Activated CD8-positive, alpha-beta memory T cell treated with anti-CD3 and anti-CD28 coated beads, Interleukin-2, amount 10 ng/mL, durations not matched to agents 7 days and 5 days (primary cell): ENCODE measurements around the gene PPCDC. TPM values are rescaled to one million over a fixed set of nuclear protein-coding genes. Genes with fewer than 3 reads are reported as not detected.
A peak's percentile ranks its signal among the peaks of the same experiment; 100 is the strongest.
"Not testable (repeated sequence)": the region's sequence is repeated elsewhere in the genome, so short reads cannot be mapped to it uniquely, and the experiment has no call there.

Experiments used
- ATAC-seq: fragments of 150-1000 bp; cut with Tn5 transposase; one replicate; pipeline ENCODE4 v1.10.0; 2021; ENCODE audit warnings: moderate library complexity
- CTCF ChIA-PET: fragments of 350-600 bp; sonication (Branson Sonifier 250); formaldehyde crosslinking; loops from one replicate; lab custom pipeline; 2021; ENCODE audit warnings: antibody characterized with exemption; lab: Charles Lee
- DNase-seq: peaks from one replicate; pipeline ENCODE4 v3.0.0-alpha.2; 2020
- H3K27ac Mint-ChIP-seq: one replicate; pipeline ENCODE4 v1.8.0; 2021; ENCODE audit warnings: mild to moderate bottlenecking, mixed read lengths
- H3K27me3 Mint-ChIP-seq: one replicate; pipeline ENCODE4 v1.8.0; 2021; ENCODE audit warnings: mixed read lengths
- H3K36me3 Mint-ChIP-seq: one replicate; pipeline ENCODE4 v1.8.0; 2021; ENCODE audit warnings: mild to moderate bottlenecking, mixed read lengths
- H3K4me1 Mint-ChIP-seq: one replicate; pipeline ENCODE4 v1.8.0; 2021; ENCODE audit warnings: mixed read lengths
- H3K4me3 Mint-ChIP-seq: one replicate; pipeline ENCODE4 v1.8.0; 2021; ENCODE audit warnings: mild to moderate bottlenecking, moderate library complexity, mixed read lengths
- H3K9me3 Mint-ChIP-seq: one replicate; pipeline ENCODE4 v1.8.0; 2022; ENCODE audit warnings: low read depth, mixed read lengths
- total RNA-seq, 2 experiments: library from RNA; stranded (reverse); gene quantifications; one replicate each; pipeline ENCODE4 v1.2.3, GENCODE V29; 2021

The PPCDC gene
- total RNA-seq, 2 experiments from 2014 or later, result 36.3 to 36.7 TPM

GRCh38 chr15:75089456-75090387 lies 66.3 kb downstream of the PPCDC start:
- H3K4me3 Mint-ChIP-seq, result no peak overlapping the region
- peaks cover 15% of the 10 kb centered on the region for H3K4me1 Mint-ChIP-seq
- H3K36me3 Mint-ChIP-seq, result peaks cover 41% of the 10 kb centered on the region
- ATAC-seq, result no peak
- no peak for DNase-seq
- CTCF ChIA-PET, result interaction anchor here (0.9 to 2.3 kb wide), 3 partner anchors 19 to 47 kb away, joined by 3 to 9 read pairs (median 4); no protein-coding TSS in a partner anchor
- no peak overlapping the region for H3K27ac Mint-ChIP-seq
- peaks cover 23% of the 10 kb centered on the region for H3K27me3 Mint-ChIP-seq
- peaks cover 12% of the 10 kb centered on the region for H3K9me3 Mint-ChIP-seq

GRCh38 chr15:75090388-75090734 lies 67.0 kb downstream of the PPCDC start:
- no peak overlapping the region for H3K27ac Mint-ChIP-seq
- no peak for ATAC-seq
- H3K4me3 Mint-ChIP-seq, result no peak overlapping the region
- H3K27me3 Mint-ChIP-seq, result peaks cover 17% of the 10 kb centered on the region
- peaks cover 10% of the 10 kb centered on the region for H3K9me3 Mint-ChIP-seq
- H3K4me1 Mint-ChIP-seq, result peaks cover 20% of the 10 kb centered on the region
- H3K36me3 Mint-ChIP-seq, result peaks cover 36% of the 10 kb centered on the region
- CTCF ChIA-PET, result interaction anchor here (0.9 to 1.9 kb wide), 2 partner anchors 19 to 29 kb away, joined by 3 to 4 read pairs; no protein-coding TSS in a partner anchor
- no peak for DNase-seq

- CTCF ChIA-PET, result no interaction called here
- Mint-ChIP-seq H3K36me3 (peaks cover 27% of the 10 kb centered on the region), H3K27ac (no peak overlapping the region), H3K27me3 (peaks cover 15% of the 10 kb centered on the region), H3K4me1 (peaks cover 26% of the 10 kb centered on the region), H3K4me3 (no peak overlapping the region), H3K9me3 (peaks cover 8% of the 10 kb centered on the region)
- DNase-seq (no peak), ATAC-seq (peak; percentile 33)
These were observed 68.4 kb downstream of the PPCDC start for GRCh38 chr15:75091814-75092213.

- H3K9me3 Mint-ChIP-seq, DNase-seq, ATAC-seq, CTCF ChIA-PET, H3K27ac Mint-ChIP-seq, H3K4me3 Mint-ChIP-seq: not testable (repeated sequence)
- Mint-ChIP-seq H3K4me1 (peaks cover 26% of the 10 kb centered on the region), H3K27me3 (peaks cover 10% of the 10 kb centered on the region), H3K36me3 (peaks cover 16% of the 10 kb centered on the region)
These were observed 71.6 kb downstream of the PPCDC start for GRCh38 chr15:75094961-75095478.

GRCh38 chr15:75095594-75095993 lies 72.2 kb downstream of the PPCDC start:
- no peak for ATAC-seq
- no peak overlapping the region for H3K4me3 Mint-ChIP-seq
- CTCF ChIA-PET, result no interaction called here
- H3K4me1 Mint-ChIP-seq, result peaks cover 24% of the 10 kb centered on the region
- H3K9me3 Mint-ChIP-seq, result peaks cover 3% of the 10 kb centered on the region
- peaks cover 10% of the 10 kb centered on the region for H3K27me3 Mint-ChIP-seq
- peaks cover 13% of the 10 kb centered on the region for H3K36me3 Mint-ChIP-seq
- H3K27ac Mint-ChIP-seq, result no peak overlapping the region
- no peak for DNase-seq

- H3K27ac Mint-ChIP-seq, result no peak overlapping the region
- CTCF ChIA-PET, result interaction anchor here (1.3 kb wide), 2 partner anchors 9 to 10 kb away, joined by 3 to 6 read pairs; no protein-coding TSS in a partner anchor
- no peak overlapping the region for H3K4me3 Mint-ChIP-seq
- no peak for DNase-seq
- no peak for ATAC-seq
- peaks cover 3% of the 10 kb centered on the region for H3K36me3 Mint-ChIP-seq
- H3K9me3 Mint-ChIP-seq, result no peaks in the 10 kb centered on the region
- H3K4me1 Mint-ChIP-seq, result peaks cover 11% of the 10 kb centered on the region
- peaks cover 15% of the 10 kb centered on the region for H3K27me3 Mint-ChIP-seq
These were observed 74.5 kb downstream of the PPCDC start for GRCh38 chr15:75097939-75098338.

GRCh38 chr15:75098404-75098803 lies 75.0 kb downstream of the PPCDC start:
- Mint-ChIP-seq H3K27me3 (peaks cover 19% of the 10 kb centered on the region), H3K4me3 (no peak overlapping the region), H3K4me1 (peaks cover 13% of the 10 kb centered on the region), H3K27ac (no peak overlapping the region), H3K9me3 (no peaks in the 10 kb centered on the region), H3K36me3 (peaks cover 5% of the 10 kb centered on the region)
- ATAC-seq (no peak), DNase-seq (no peak)
- CTCF ChIA-PET, result interaction anchor here (1.3 kb wide), 2 partner anchors 10 kb away, joined by 3 to 6 read pairs; no protein-coding TSS in a partner anchor

Other genes starting within 250 kb of the PPCDC start
- 100 to 1,000 TPM; 349 to 369 TPM for gene CSK, start 241.5 kb upstream of the PPCDC start, total RNA-seq
- not detected for gene LMAN1L, start 210.8 kb upstream of the PPCDC start, total RNA-seq
- gene CPLX3, start 197.0 kb upstream of the PPCDC start, total RNA-seq, result under 1 TPM in 1 of 2 experiments, not detected in 1; 0.35 TPM
- 10 to 100 TPM; 48.5 to 58.6 TPM for gene ULK3, start 180.4 kb upstream of the PPCDC start, total RNA-seq
- gene SCAMP2, start 150.2 kb upstream of the PPCDC start, total RNA-seq, result 100 to 1,000 TPM; 108 to 115 TPM
- gene MPI, start 133.5 kb upstream of the PPCDC start, total RNA-seq, result 10 to 100 TPM; 52.8 to 59.0 TPM
- 100 to 1,000 TPM in 1 of 2 experiments, 10 to 100 TPM in 1; 95.2 to 119 TPM for gene FAM219B, start 116.7 kb upstream of the PPCDC start, total RNA-seq
- gene COX5A, start 85.5 kb upstream of the PPCDC start, total RNA-seq, result 100 to 1,000 TPM; 322 to 326 TPM
- 1 to 10 TPM; 6.8 to 7.5 TPM for gene RPP25, start 66.8 kb upstream of the PPCDC start, total RNA-seq
- gene SCAMP5, start 28.0 kb upstream of the PPCDC start, total RNA-seq, result under 1 TPM; 0.61 to 0.94 TPM
- 10 to 100 TPM; 62.8 to 63.0 TPM for gene C15orf39, start 178.3 kb downstream of the PPCDC start, total RNA-seq
- not detected for gene GOLGA6C, start 234.7 kb downstream of the PPCDC start, total RNA-seq